ENCODE data around the gene DTNBP1.
A peak's percentile ranks its signal among the peaks of the same experiment; 100 is the strongest.

DTNBP1 gene

GRCh38 chr6:15585760-15586214, 77.0 kb downstream of the DTNBP1 start:
- DNase-seq = no peak

GRCh38 chr6:15582499-15582898, 80.3 kb downstream of the DTNBP1 start:
- DNase-seq = no peak

- DNase-seq = no peak
Observed at GRCh38 chr6:15581751-15582150, 81.1 kb downstream of the DTNBP1 start.

GRCh38 chr6:15580326-15580725, 82.5 kb downstream of the DTNBP1 start:
- peak; percentile 37 for DNase-seq

- DNase-seq = no peak
Observed at GRCh38 chr6:15578716-15579391, 84.0 kb downstream of the DTNBP1 start.

- DNase-seq = no peak
Observed at GRCh38 chr6:15577550-15578171, 85.2 kb downstream of the DTNBP1 start.

GRCh38 chr6:15577106-15577505, 85.7 kb downstream of the DTNBP1 start:
- DNase-seq = no peak

- DNase-seq = peak; percentile 72
Observed at GRCh38 chr6:15575357-15576033, 87.3 kb downstream of the DTNBP1 start.

GRCh38 chr6:15574486-15574885, 88.3 kb downstream of the DTNBP1 start:
- no peak for DNase-seq

- DNase-seq = no peak
Observed at GRCh38 chr6:15574023-15574422, 88.8 kb downstream of the DTNBP1 start.

GRCh38 chr6:15573384-15573783, 89.4 kb downstream of the DTNBP1 start:
- DNase-seq = no peak

GRCh38 chr6:15572296-15573016, 90.4 kb downstream of the DTNBP1 start:
- no peak for DNase-seq

- no peak for DNase-seq
Observed at GRCh38 chr6:15570171-15570570, 92.7 kb downstream of the DTNBP1 start.

GRCh38 chr6:15569035-15569995, 93.5 kb downstream of the DTNBP1 start:
- no peak for DNase-seq

- DNase-seq = no peak
Observed at GRCh38 chr6:15562977-15563376, 99.9 kb downstream of the DTNBP1 start.

- DNase-seq = no peak
Observed at GRCh38 chr6:15561447-15562199, 101.2 kb downstream of the DTNBP1 start.

GRCh38 chr6:15560713-15561112, 102.1 kb downstream of the DTNBP1 start:
- no peak for DNase-seq

- no peak for DNase-seq
Observed at GRCh38 chr6:15557174-15557573, 105.7 kb downstream of the DTNBP1 start.

GRCh38 chr6:15556711-15557110, 106.1 kb downstream of the DTNBP1 start:
- DNase-seq = no peak

- DNase-seq = peak; percentile 80
Observed at GRCh38 chr6:15555101-15556038, 107.5 kb downstream of the DTNBP1 start.

Measured in MV-4-11 (cell line).